ENCODE measurements around the gene BABAM2.

- TF ChIP-seq CTCF (IDR thresholded peaks at IDR 0.05; ENCODE audit: low read length) = no peak
- TF ChIP-seq EZH2 (optimal IDR thresholded peaks at IDR 0.05; ENCODE audit: low read depth, low read length) = no peak
Measured at GRCh38 chr2:28011322-28011737, 120.8 kb downstream of the BABAM2 start.
